ENCODE measurements around the gene BBS1.

- TF ChIP-seq RFX5 (IDR thresholded peaks at IDR 0.05; ENCODE audit: low read length) (no peak), FOSL2 (IDR thresholded peaks at IDR 0.05; ENCODE audit: borderline replicate concordance, low read depth) (no peak), CTCF (IDR thresholded peaks at IDR 0.05) (no peak), REST (IDR thresholded peaks at IDR 0.05; ENCODE audit: low read depth, low read length) (no peak)
Observed at GRCh38 chr11:66462911-66463310, 47.5 kb upstream of the BBS1 start.

Data from SK-N-SH (cell line).